Measurements from ENCODE around the gene SERPINC1. TPM values are rescaled to one million over a fixed set of nuclear protein-coding genes. Genes with fewer than 3 reads are reported as not detected.
A peak's percentile ranks its signal among the peaks of the same experiment; 100 is the strongest.
"Not testable (repeated sequence)": the region's sequence is repeated elsewhere in the genome, so short reads cannot be mapped to it uniquely, and the experiment has no call there.

Gene SERPINC1
- total RNA-seq, 1 donor from 2014 or later: not detected

DNA sequence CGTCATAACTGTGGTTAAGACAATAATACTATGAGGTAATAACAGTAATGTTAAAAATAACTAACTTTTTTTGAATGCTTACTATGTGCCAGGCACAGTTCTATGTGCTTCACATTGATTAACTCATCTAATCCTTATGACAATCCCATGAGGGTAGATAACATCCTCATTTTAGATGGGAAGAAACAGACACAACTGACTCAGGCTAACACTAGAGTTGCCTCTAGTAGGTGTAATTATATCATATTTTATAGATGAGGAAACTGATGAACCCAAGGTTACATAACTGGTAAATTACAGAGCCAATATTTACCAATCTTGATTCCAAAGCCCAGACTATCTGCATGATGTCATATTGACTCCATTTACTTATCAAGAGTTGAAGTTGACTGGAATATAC lies 23.5 kb downstream of the SERPINC1 start:
- no peak for DNase-seq (ENCODE audit: low read depth)

DNA sequence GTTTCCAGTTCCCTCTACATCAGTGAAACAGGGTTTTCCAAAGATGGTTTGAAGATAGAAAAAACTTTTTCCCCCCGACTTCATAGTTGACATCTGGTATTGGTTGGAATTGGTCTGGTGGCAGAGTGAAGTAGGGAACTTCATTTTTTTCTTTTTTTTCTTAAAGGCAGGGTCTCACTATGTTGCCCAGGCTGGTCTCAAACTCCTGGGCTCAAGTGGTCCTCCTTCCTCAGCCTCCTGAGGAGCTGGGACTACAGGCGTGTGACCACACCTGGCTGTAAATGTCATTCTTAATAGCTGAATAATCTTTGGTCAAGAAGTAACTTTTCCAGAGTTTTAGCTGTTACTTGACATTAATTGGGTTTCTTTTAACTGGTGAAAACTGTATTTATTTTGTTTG lies 27.2 kb downstream of the SERPINC1 start:
- DNase-seq (ENCODE audit: low read depth): no peak

DNA sequence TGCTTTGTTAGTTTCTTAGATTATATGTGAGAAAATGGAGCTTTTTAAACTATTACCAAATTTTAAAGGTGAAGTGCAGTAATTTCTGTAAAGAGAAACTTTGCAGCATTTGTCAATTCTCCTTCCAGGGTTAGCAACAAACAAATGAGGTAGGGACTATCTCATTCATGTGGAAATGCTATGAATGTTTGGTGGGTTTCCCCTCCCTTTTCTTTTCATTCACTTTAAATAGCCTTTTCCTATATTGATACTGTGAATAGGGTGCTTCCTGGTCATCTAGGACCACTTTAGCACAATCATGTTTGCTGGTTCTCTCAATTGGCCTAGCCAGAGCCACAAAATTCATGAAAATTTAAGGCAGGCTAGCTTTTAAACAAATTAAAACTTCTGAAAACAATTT lies 28.4 kb downstream of the SERPINC1 start:
- no peak for DNase-seq (ENCODE audit: low read depth)

DNA sequence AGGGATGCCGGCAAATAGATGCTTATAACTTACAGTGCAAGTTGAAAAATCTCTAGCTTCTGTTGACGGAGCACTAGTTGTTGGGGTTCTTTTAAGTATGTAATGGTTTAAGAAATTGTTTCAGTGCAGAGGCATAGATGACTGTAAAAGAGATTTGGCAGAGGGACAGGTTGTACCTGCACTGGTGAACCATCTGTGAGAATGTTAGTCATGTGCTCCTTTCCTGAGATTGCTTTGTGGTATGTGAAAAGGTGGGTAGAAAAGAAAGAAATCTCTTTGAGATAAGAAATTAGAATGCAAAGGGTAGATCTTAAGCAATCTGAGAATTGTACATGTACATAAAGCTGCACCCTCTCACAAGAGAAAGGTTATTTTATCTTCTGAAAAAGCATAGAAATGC lies 29.5 kb downstream of the SERPINC1 start:
- DNase-seq (ENCODE audit: low read depth): no peak

DNA sequence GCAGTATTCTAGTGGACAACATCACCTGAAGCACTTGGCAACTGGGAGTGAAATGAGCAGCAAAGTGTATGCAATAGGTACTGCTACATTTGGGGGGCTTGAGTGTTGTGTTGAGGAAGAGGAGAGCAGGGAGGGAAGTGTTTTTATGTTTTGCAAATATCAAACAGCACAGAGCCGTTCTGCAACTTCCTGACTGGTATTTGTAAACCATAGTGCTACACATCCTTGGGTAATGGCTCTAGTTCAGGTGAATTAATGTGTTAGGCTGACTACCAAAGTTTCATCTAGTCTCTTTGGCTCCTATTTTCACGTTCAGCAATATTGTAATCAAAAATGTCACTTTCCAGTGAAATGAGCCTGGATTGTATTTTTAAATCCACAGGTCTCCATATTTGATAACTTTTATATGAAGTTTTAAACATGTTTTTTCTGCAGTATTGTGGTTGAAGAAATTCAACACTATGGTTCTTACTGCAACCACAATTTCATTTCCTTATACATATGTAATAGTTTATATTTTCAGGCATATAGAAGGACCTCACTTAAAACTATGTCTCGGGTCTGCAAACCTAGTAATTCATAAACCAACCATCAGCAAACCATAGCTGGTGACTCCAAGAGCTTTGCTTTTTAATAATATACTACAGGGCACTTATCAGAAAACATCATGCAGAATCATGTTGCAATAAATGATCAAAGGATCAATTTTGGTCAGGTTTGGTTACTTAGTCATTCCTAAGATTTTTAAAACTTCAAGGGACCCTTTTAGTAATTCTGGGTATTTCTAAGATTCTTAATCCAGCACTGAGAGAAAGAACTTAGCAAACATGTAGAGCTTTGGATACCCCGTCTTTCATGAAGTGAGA lies 30.1 kb downstream of the SERPINC1 start:
- DNase-seq (ENCODE audit: low read depth): no peak

DNA sequence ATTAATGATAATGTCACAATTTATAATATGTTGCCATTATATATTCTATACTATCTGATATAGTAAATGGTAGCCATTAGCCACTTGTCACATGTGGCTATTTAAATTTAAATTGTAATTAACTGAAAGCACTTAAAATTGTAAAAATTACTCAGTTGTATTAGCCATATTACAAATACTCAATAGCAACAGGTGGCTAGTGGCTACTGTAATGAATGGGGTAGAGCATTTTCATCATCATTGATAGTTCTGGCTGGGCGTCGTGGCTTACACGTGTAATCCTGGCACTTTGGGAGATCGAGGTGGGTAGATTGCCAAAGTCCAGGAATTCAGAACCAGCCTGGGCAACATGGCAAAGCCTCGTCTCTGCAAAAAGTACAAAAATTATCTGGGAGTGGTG lies 32.4 kb downstream of the SERPINC1 start:
- DNase-seq (ENCODE audit: low read depth): no peak

DNA sequence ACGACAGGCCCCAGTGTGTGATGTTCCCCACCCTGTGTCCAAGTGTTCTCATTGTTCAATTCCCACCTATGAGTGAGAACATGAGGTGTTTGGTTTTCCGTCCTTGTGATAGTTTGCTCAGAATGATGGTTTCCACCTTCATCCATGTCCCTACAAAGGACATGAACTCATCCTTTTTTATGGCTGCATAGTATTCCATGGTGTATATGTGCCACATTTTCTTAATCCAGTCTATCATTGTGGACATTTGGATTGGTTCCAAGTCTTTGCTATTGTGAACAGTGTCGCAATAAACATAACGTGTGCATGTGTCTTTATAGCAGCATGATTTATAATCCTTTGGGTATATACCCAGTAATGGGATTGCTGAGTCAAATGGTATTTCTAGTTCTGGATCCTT lies 36.0 kb downstream of the SERPINC1 start:
- not testable (repeated sequence) for DNase-seq (ENCODE audit: low read depth)

DNA sequence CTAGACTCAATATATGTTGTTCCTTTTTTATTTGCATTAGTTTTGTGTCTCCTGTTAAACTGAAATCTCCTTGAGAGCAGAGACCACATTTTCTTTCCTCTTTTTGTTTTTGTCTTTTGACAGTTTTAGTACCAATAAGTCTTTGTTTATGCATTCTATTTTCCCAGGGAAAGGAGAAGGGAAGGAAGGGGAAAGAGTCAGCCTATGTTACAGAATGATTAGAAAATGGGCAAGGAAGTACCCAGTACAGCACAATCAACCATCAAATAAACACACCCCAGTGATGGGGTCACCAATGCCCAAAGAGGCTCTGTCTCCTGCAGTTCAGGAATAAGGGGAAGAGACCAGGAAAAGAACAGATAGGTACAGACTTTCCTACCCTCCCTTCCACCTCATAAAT lies 38.9 kb downstream of the SERPINC1 start:
- no peak for DNase-seq (ENCODE audit: low read depth)

DNA sequence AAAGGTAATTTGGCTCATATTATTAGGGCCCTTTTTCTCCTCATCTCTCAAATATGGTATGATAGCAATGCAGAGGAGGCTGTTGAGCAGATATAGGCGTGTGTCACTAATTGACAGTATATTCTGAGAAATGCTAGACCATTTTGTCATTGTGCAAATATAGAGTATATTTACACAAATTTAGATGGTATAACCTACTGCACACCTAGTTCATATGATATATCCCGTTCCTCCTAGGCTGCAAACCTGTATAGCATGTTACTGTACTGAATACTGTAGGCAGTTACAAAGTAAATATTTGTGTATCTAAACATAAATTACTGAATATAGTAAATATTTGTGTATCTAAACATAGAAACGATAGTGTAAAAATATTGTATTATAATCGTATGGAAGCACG lies 40.4 kb downstream of the SERPINC1 start:
- no peak for DNase-seq (ENCODE audit: low read depth)

DNA sequence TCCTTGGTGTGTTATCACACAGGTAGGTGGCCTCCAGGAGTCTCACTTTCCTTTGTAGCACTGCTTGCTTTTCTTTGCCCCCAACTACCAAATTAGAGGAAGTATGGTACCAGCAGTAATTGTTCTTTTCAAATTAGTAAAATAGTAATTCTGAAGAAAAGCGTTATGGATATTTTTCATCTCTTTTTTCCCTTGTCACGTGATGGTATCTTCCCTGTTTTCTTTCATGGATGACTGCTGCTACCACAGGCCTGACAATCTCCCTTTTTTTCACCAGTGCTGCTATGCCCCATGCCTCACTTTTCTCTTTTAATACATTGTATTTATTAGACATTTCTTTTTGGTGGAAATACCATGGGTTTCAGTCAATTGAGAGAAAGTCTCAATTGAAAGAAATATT lies 45.6 kb downstream of the SERPINC1 start:
- no peak for DNase-seq (ENCODE audit: low read depth)

DNA sequence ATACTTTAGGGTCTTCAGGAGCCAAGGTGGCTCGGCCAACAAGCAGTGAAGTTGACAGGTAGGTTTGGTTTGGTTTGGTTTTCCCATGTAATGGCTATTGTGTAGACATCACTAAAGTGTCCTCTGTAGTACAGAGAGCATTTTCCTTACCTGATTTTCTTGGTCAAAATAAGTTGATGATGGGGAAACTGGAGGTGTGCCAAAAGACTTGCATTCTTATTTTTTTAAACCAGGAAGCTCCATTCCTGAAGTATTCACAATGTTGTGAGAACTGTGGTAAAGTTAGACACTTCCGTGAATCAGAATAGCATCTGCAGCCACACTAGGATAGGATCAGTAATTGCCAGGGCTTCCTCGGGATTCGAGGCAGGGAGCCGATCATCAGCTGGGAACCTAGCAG lies 46.0 kb downstream of the SERPINC1 start:
- no peak for DNase-seq (ENCODE audit: low read depth)

DNA sequence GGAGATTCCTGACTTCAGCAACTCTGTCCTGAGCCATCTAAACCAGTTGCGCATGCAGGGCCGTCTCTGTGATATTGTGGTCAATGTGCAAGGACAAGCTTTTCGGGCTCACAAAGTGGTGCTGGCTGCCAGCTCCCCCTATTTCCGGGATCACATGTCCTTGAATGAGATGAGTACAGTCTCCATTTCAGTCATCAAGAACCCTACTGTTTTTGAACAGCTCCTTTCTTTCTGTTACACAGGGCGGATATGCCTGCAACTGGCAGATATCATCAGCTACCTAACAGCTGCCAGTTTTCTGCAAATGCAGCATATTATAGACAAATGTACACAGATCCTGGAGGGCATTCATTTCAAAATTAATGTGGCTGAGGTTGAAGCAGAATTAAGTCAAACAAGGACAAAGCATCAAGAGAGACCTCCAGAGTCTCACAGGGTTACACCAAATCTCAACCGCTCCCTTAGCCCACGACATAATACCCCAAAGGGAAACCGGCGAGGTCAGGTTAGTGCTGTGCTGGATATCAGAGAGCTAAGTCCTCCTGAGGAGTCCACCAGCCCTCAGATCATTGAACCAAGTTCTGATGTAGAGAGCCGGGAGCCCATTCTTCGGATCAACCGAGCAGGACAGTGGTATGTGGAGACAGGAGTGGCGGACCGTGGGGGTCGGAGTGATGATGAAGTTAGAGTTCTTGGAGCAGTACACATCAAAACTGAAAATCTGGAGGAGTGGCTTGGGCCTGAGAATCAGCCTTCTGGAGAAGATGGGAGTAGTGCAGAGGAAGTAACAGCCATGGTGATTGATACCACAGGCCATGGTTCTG lies 46.7 kb downstream of the SERPINC1 start:
- no peak for DNase-seq (ENCODE audit: low read depth)

DNA sequence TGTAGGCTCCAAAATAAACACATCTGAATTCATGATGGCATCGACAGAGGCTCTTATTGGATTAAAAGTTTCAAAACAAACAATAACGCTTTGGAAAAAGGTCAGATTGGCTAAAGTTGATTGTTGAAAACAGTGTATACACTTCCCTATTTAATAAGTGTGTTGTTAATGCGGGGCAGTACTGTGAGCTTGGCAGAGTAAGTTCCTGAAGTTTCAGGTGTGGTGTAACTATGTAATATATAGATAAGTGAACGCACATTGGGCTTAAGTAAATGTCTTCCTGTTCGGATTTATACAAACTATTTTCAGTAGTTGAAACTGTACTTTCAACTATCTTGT lies 48.1 kb downstream of the SERPINC1 start:
- no peak for DNase-seq (ENCODE audit: low read depth)

DNA sequence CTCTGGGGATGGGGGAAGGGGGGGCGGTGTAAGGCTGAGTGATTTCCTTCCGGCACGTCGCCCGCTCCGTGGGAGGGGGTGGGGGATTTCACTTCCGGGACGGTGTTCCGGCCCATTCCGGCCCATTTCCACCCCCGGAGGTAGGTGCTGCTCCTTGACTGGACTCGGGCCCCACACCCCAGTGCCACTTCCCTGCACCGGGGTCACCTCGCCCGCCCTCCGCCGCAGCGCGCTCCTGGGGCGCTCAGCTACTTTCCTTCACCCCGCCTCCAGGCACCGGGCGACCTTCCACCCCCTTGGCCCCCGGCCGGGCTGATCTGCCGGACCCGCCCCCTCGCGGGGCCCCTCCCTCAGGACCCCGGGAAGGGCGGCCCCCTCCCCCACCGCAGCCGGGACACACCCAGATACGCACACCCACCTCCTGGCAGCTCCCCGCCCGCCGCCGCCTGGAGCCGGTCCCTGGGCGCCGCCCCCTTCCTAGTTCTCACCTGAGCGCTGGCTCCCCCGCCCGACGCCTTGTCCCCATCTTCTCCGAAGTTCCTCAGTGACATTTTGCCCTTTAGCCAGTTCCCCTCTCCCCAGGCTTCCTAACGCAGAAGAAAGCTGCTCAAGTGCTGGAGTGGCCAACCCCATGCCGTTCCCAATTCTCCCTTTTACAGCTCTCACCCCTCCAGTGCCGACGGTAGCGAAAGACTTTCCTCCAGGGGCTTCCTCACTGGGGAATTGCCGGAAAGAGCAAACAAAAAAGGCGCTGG lies 48.7 kb downstream of the SERPINC1 start, which contains the start of gene ZBTB37:
Gene ZBTB37 (plus strand): TSS at position 115 of the 755 bp plus-strand sequence. CDS start 1,846 bp downstream, outside the sequence.
- no peak for DNase-seq (ENCODE audit: low read depth)

DNA sequence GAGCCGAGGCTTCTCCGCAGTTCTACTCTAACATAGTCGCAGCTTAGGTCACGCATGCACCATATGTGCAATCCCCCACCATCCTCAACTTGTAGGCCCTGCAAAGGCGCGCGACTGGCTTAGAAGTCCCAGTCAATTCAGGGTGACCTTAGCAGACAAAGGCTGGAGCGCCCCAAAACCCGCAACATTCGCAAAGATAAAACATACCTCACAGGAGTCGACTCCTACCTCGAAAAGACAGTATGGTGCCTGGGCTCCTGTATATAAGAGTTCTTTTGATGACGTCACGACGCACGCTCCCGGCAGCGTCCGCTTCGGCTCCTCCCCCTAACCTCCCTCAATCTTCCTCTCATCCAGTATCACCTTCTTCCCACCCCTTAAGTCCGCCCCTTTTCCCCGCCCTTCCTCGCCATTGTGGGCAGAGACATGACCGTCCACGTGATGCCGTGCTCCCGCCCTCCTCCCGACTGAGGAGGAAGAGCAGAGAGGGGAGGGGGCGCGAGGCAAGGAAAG lies 49.3 kb downstream of the SERPINC1 start, which contains the start of gene GAS5:
Gene GAS5 (minus strand): TSS at position 237 of the 513 bp plus-strand sequence.
- DNase-seq (ENCODE audit: low read depth): peak; percentile 100

DNA sequence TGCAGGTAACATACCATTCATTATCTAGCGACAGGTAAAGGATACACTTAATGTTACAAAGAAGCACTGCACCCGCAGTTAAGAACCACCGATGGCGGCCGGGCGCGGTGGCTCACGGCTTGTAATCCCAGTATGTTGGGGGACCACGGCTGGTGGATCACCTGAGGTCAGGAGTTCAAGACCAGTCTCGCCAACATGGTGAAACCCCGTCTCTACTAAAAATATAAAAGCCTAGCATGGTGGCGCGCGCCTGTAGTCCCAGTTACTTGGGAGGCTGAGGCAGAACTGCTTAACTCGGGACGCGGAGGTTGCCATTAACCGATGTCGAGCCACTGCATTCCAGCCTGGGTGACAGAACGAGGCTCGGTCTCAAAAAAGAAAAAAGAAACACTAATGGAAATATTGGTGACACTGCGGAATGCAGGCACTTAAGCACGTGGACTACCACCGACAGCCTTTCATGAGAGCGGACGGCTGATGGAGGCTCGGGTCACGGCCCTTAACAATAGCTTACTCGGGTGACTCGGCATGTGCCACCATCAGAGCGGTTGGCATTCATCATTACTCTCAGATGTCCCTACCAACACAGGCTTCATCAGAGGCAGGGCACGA lies 49.9 kb downstream of the SERPINC1 start:
- DNase-seq (ENCODE audit: low read depth): no peak

DNA sequence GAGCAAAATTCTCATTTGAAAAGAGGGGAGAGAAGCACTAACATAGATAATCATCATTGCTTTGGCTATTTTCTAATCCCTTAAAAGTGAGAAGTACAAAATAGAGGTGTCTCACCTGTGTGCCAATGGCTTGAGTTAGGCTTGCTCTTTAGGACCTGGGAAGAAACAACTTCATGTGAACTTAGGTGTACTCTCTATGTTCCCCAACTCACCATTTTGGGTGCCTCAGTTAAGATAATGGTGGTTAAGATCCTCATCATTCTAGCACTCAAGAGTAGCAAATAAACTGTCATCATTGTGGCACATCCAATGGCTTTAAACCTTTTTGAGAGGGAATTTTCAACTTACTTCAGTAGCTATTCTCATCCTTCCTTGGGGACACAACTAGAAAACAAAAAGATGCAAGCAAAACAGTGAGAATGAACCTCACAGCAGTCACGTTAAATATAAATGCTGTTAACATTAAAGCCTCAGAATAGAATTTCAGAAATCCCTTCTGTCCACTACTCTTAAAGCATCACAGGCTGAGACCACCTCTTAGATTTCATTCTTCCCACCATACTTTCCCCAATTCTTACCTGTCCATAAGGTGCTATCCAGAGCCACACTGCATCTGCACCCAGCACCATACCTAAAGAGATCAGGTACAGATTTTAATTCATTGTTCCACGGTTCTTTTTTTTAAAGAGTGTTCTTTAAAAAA lies 50.6 kb downstream of the SERPINC1 start:
- DNase-seq (ENCODE audit: low read depth): no peak

DNA sequence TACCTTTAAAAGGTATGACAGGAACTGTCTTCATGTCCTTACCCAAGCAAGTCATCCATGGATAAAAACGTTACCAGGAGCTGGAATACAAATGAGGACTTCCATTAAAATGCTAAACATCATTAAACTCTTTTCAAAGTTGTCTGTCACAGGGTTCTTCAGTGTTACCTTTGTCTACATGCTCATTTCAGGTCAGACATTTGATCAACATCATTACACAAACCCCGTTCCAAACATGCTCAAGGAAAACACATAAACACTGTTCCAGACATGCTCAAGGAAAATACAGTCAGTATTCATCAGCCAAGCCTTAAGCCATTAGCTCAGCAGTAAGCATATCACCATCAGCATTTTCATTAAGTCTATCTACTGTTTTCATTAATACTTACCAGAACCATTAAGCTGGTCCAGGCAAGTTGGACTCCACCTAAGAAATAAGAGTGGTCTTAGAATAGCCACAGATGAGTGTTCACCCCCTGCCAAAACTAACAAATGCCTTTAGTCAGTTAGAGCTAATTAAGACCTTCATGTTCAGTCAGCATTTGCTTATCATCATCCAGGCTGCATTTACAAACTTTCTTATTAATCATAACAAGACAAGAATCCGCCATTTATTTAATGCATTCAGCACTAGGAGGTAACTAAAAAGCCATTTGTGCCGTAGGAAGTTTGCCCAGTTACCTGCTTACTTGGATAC lies 51.5 kb downstream of the SERPINC1 start:
- DNase-seq (ENCODE audit: low read depth): no peak

DNA sequence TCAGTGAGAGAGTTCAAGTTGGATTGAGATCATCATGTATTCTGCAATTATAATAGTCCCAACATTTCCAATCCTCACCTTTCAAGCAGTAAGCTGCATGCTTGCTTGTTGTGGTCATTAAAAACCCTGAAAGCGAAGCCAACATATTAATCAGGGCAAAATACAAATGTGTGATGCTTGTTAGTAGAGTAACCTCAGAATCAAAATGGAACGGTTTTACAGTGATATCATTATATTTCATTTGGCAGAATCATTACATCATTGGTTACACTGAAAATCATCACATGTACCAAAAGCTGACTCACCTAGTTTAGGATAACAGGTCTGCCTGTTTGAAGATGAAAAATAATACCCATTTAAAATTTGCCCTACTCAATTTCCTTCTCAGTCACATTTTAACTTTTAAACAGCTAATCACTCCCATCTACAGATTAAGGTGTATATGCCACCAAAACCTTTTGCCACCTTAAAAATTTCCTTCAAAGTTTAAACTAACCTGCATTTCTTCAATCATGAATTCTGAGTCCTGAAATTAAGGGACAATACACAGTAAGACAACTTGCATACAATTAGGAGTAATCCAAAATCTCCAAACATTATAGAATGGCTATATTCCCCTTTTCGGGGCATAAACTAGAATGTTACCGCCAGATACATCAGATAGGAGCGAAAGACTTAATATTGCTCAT lies 52.8 kb downstream of the SERPINC1 start:
- no peak for DNase-seq (ENCODE audit: low read depth)

Data from myocyte (in vitro differentiated cells).